Endothelial cell of umbilical vein (primary cell): ENCODE data around the gene STX8. TPM values are rescaled to one million over a fixed set of nuclear protein-coding genes. Genes with fewer than 3 reads are reported as not detected.

Source experiments
- BruUV-seq: library from RNA; stranded (reverse); fragments of 400-500 nt; replicated peaks from 2 replicates; lab custom pipeline; 2021; lab: Mats Ljungman, UMichigan
- CTCF ChIA-PET: fragments of 300-600, 350-600 bp; sonication (Branson Sonifier 250); formaldehyde crosslinking; loops from one replicate; lab custom pipeline; 2021; ENCODE audit warnings: antibody characterized with exemption, inconsistent platforms; lab: Charles Lee
- POLR2A ChIA-PET: fragments of 300-600, 350-600 bp; sonication (Branson Sonifier 250); formaldehyde crosslinking; loops from one replicate; lab custom pipeline; 2021; ENCODE audit warnings: antibody characterized with exemption, inconsistent platforms; lab: Charles Lee
- DNase-seq: peaks from one replicate; pipeline ENCODE4 v3.0.0-alpha.2; 2011; ENCODE audit warnings: low read depth, low spot score
- FAIRE-seq: peaks from 2 replicates; lab custom pipeline; 2011; peaks lifted over from hg19 to GRCh38; lab: Jason Lieb, UNC
- H2AFZ ChIP-seq: 2 replicates; pipeline ENCODE4 v1.6.0; 2012; ENCODE audit warnings: low read depth, low read length, control low read depth, inconsistent platforms
- H3K27ac ChIP-seq: 2 replicates; pipeline ENCODE4 v1.5.1; 2011; ENCODE audit warnings: low read depth, mild to moderate bottlenecking, control low read depth, low read length, moderate library complexity; ENCODE audit not compliant: insufficient read depth
- H3K27me3 ChIP-seq, 2 experiments: 2 replicates each; pipeline versions ENCODE4 v1.6.0 to v1.6.1; 2011; ENCODE audit warnings: low read length in 2 of 2, mixed read lengths in 1 of 2; ENCODE audit not compliant: control insufficient read depth in 2 of 2, insufficient read depth in 2 of 2
- H3K36me3 ChIP-seq, 2 experiments: 2 replicates in 1 of 2; 3 replicates in 1 of 2; pipeline ENCODE4 v1.5.1; 2011; ENCODE audit warnings: low read length in 2 of 2, mild to moderate bottlenecking in 1 of 2, moderate library complexity in 1 of 2; ENCODE audit not compliant: control insufficient read depth in 2 of 2, insufficient read depth in 2 of 2; ENCODE audit errors: extremely low read depth in 1 of 2
- H3K4me1 ChIP-seq: 3 replicates; pipeline ENCODE4 v1.5.1; 2011; ENCODE audit warnings: mild to moderate bottlenecking, low read length; ENCODE audit not compliant: control insufficient read depth, insufficient read depth; ENCODE audit errors: extremely low read depth
- H3K4me2 ChIP-seq: 2 replicates; pipeline ENCODE4 v1.6.1; 2011; ENCODE audit warnings: low read length, control low read depth, mixed read lengths; ENCODE audit not compliant: insufficient read depth
- H3K4me3 ChIP-seq, 3 experiments: fragments of 200-600 bp in 1 of 3; sonication (generic), shearing (Covaris generic) in 1 of 3; replicated peaks in 1 of 3; 2 replicates each; pipeline ENCODE4 v1.5.1; 2011 to 2016; ENCODE audit warnings: control low read depth in 3 of 3, low read length in 3 of 3, mild to moderate bottlenecking in 2 of 3, inconsistent platforms in 1 of 3, low read depth in 1 of 3, moderate library complexity in 1 of 3; ENCODE audit not compliant: insufficient read depth in 1 of 3
- H3K79me2 ChIP-seq: 2 replicates; pipeline ENCODE4 v1.6.0; 2012; ENCODE audit warnings: low read length, inconsistent platforms; ENCODE audit not compliant: control insufficient read depth, insufficient read depth
- H3K9ac ChIP-seq: replicated peaks from 2 replicates; pipeline ENCODE3; 2011; ENCODE audit warnings: low read length, control low read depth; ENCODE audit not compliant: insufficient read depth; ENCODE audit errors: extremely low read depth
- H3K9me1 ChIP-seq: replicated peaks from 3 replicates; pipeline ENCODE4 v1.6.0; 2011; ENCODE audit warnings: mild to moderate bottlenecking, low read length; ENCODE audit not compliant: control insufficient read depth, insufficient read depth; ENCODE audit errors: extremely low read depth
- H3K9me3 ChIP-seq: replicated peaks from 2 replicates; pipeline ENCODE4 v1.5.1; 2012; ENCODE audit warnings: low read length, inconsistent platforms; ENCODE audit not compliant: control insufficient read depth, insufficient read depth
- H4K20me1 ChIP-seq: replicated peaks from 2 replicates; pipeline ENCODE3; 2011; ENCODE audit warnings: mild to moderate bottlenecking, low read length; ENCODE audit not compliant: control insufficient read depth, insufficient read depth; ENCODE audit errors: extremely low read depth
- EZH2 ChIP-seq: IDR thresholded peaks from 2 replicates; pipeline ENCODE4 v1.6.1; 2012; ENCODE audit warnings: borderline replicate concordance, low read depth, mild to moderate bottlenecking, moderate library complexity, low read length, inconsistent platforms; ENCODE audit not compliant: severe bottlenecking
- GATA2 ChIP-seq: IDR thresholded peaks from 2 replicates; pipeline ENCODE4 v1.7.0; 2011; ENCODE audit warnings: low read depth, mild to moderate bottlenecking, moderate library complexity, mixed read lengths, low read length; ENCODE audit not compliant: insufficient read length, insufficient read depth
- MYC ChIP-seq: IDR thresholded peaks from one replicate; pipeline ENCODE4 v1.6.1; 2011; ENCODE audit warnings: mild to moderate bottlenecking, low read depth, low read length
- dilution Hi-C: fragments of 300-500 bp; cut with MboI; formaldehyde crosslinking; loops from one replicate; pipeline ENCODE4 v1.15.0; 2019; ENCODE audit warnings: low sequenced_read_pairs; ENCODE audit not compliant: extremely low pct_ligation_motif_present
- intact Hi-C: fragments of 100-400 bp; cut with micrococcal nuclease; formaldehyde crosslinking; loops from one replicate; pipeline ENCODE4 v1.10.0; 2022
- polyA plus RNA-seq, 4 experiments: library from polyadenylated mRNA; depleted of rRNA in 3 of 4; stranded (reverse) in 3 of 4; unstranded in 1 of 4; fragments of >200 nt; gene quantifications; 2 replicates each; pipeline versions ENCODE4 v1.2.1 to v1.2.3, GENCODE V29; 2011 to 2012; ENCODE audit warnings: missing spikeins in 1 of 4
- total RNA-seq: library from RNA; stranded (reverse); gene quantifications from 2 replicates; pipeline ENCODE4 v1.2.3, GENCODE V29; 2021
- TF ChIP-seq, protein P1 (sequence below), 2 donors: IDR thresholded peaks; 1 replicate in 1 of 2; 2 replicates in 1 of 2; pipeline ENCODE4 v1.5.1; 2011; ENCODE audit warnings: low read length in 2 of 2, mild to moderate bottlenecking in 2 of 2, moderate library complexity in 2 of 2, control low read depth in 1 of 2, inconsistent platforms in 1 of 2, low read depth in 1 of 2; ENCODE audit not compliant: insufficient read depth in 1 of 2; ENCODE audit errors: extremely low read depth in 1 of 2
- TF ChIP-seq, protein P2 (sequence below): IDR thresholded peaks from 2 replicates; pipeline ENCODE4 v1.6.1; 2011; ENCODE audit not compliant: insufficient read depth, insufficient read length

Gene STX8
- total and polyA plus RNA-seq, 2 donors (not counting 3 experiments of a cell fraction or from before 2014, with no cell fraction given) = 25.9 to 67.3 TPM

DNA sequence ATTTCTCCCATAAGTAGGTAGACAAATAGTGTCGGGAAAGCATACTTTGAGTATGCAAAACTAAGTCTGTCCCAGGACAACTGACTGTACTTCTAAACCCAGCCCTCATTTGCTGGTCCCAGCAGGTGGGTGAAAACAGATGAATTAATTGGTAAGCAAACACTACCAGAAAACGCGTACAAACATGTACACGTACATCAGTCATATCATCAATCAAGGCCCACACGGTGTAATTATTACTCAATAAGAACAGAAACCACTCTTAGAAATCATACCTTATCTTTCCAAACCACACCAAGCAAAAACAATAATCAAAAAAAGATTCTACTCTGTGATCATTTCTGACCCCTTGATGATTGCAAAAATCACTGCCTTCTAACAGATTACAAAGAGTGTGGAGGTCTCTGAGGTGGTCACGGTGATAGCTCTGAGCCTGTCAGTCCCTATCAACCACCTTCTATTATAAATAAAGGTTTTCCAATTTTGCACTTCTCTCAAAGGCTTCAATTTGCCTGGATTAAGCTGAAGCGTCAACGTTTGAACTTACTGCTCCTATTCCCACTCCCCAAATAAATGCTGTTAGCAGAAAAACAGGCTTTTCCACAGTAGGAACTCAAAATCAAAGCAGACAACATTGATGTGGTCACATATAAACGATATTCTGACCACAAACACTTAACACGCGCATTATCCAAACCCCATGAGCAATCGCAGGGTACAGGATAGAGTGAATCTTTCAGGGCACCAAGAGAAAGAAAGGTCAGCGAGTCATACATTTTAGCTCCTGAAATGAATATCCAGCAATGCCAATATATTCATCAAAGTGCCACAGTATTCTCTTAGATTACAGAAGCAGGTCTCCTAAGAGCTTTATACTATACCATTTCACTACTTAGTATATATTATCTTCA is 211.9 kb downstream of the STX8 start:
- BruUV-seq = no TSS peak
- H3K9me1 ChIP-seq = no peaks in the 10 kb centered on the region
- H3K4me3 ChIP-seq = no peak overlapping the region
- H3K4me1 ChIP-seq = no peaks in the 10 kb centered on the region
- no peaks in the 10 kb centered on the region for H3K79me2 ChIP-seq
- no peak overlapping the region for H3K9ac ChIP-seq
- H3K36me3 ChIP-seq = no peaks in the 10 kb centered on the region
- no peak overlapping the region for H3K4me2 ChIP-seq
- dilution Hi-C loops (no loop called here), intact Hi-C loops (no loop called here)
- ChIA-PET POLR2A (no interaction called here), CTCF (no interaction called here)
- no peak overlapping the region for H2AFZ ChIP-seq
- no peaks in the 10 kb centered on the region for H3K27me3 ChIP-seq
- H3K9me3 ChIP-seq = no peaks in the 10 kb centered on the region
- H4K20me1 ChIP-seq = no peaks in the 10 kb centered on the region
- FAIRE-seq (no peak), DNase-seq (no peak)
- no peak overlapping the region for H3K27ac ChIP-seq
- TF ChIP-seq MYC (no peak), GATA2 (no peak), EZH2 (no peak)
- TF ChIP-seq, protein P1, sequence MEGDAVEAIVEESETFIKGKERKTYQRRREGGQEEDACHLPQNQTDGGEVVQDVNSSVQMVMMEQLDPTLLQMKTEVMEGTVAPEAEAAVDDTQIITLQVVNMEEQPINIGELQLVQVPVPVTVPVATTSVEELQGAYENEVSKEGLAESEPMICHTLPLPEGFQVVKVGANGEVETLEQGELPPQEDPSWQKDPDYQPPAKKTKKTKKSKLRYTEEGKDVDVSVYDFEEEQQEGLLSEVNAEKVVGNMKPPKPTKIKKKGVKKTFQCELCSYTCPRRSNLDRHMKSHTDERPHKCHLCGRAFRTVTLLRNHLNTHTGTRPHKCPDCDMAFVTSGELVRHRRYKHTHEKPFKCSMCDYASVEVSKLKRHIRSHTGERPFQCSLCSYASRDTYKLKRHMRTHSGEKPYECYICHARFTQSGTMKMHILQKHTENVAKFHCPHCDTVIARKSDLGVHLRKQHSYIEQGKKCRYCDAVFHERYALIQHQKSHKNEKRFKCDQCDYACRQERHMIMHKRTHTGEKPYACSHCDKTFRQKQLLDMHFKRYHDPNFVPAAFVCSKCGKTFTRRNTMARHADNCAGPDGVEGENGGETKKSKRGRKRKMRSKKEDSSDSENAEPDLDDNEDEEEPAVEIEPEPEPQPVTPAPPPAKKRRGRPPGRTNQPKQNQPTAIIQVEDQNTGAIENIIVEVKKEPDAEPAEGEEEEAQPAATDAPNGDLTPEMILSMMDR (IDR thresholded peaks at IDR 0.05; ENCODE audit: extremely low read depth in 1 of 2, insufficient read depth in 1 of 2, low read depth in 1 of 2, low read length in 2 of 2) = no peak
- TF ChIP-seq, protein P2, sequence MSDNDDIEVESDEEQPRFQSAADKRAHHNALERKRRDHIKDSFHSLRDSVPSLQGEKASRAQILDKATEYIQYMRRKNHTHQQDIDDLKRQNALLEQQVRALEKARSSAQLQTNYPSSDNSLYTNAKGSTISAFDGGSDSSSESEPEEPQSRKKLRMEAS = no peak
